Measurements from ENCODE around the gene CLIP3. TPM values are rescaled to one million over a fixed set of nuclear protein-coding genes. Genes with fewer than 3 reads are reported as not detected.

CLIP3 gene
- total RNA-seq, 2 experiments from 2014 or later = 0.75 to 1.4 TPM

GRCh38 chr19:36010402-36010801, 22.3 kb downstream of the CLIP3 start:
- no peak overlapping the region for H3K4me3 Mint-ChIP-seq
- H3K4me1 Mint-ChIP-seq = peaks cover 46% of the 10 kb centered on the region
- POLR2A ChIA-PET = no interaction called here
- CTCF ChIA-PET = interaction anchor here (0.7 kb wide), 1 partner anchor 19 kb away, joined by 3 read pairs; no protein-coding TSS in a partner anchor
- no peaks in the 10 kb centered on the region for H3K9me3 Mint-ChIP-seq
- H3K36me3 Mint-ChIP-seq (ENCODE audit: low read depth) = peaks cover 3% of the 10 kb centered on the region
- no peak overlapping the region for H3K27ac Mint-ChIP-seq
- no peaks in the 10 kb centered on the region for H3K27me3 Mint-ChIP-seq
- DNase-seq = no peak

- Mint-ChIP-seq H3K9me3 (no peaks in the 10 kb centered on the region), H3K4me1 (peaks cover 40% of the 10 kb centered on the region), H3K36me3 (ENCODE audit: low read depth) (peaks cover 3% of the 10 kb centered on the region), H3K27ac (peak overlapping the region; percentile 37), H3K4me3 (peak overlapping the region; percentile 50), H3K27me3 (no peaks in the 10 kb centered on the region)
- CTCF ChIA-PET = interaction anchor here (0.6 to 0.7 kb wide), 2 partner anchors 19 to 268 kb away, joined by 3 read pairs; no protein-coding TSS in a partner anchor
- POLR2A ChIA-PET = no interaction called here
- DNase-seq = no peak
These were observed 22.9 kb downstream of the CLIP3 start for GRCh38 chr19:36009633-36010379.

GRCh38 chr19:36009220-36009619, 23.5 kb downstream of the CLIP3 start:
- H3K27me3 Mint-ChIP-seq = no peaks in the 10 kb centered on the region
- ChIA-PET POLR2A (no interaction called here), CTCF (interaction anchor here (0.6 to 1.1 kb wide), 2 partner anchors 13 to 267 kb away, joined by 3 to 7 read pairs; no protein-coding TSS in a partner anchor)
- DNase-seq = peak; percentile 44
- no peaks in the 10 kb centered on the region for H3K9me3 Mint-ChIP-seq
- H3K36me3 Mint-ChIP-seq (ENCODE audit: low read depth) = peaks cover 3% of the 10 kb centered on the region
- H3K4me3 Mint-ChIP-seq = peak overlapping the region; percentile 50
- H3K4me1 Mint-ChIP-seq = peaks cover 34% of the 10 kb centered on the region
- H3K27ac Mint-ChIP-seq = peak overlapping the region; percentile 37

- Mint-ChIP-seq H3K27ac (peak within 1 kb of the TSS; percentile 79), H3K27me3 (no peaks in the 10 kb centered on the region), H3K4me3 (peak within 1 kb of the TSS; percentile 50), H3K9me3 (no peaks in the 10 kb centered on the region), H3K4me1 (peaks cover 27% of the 10 kb centered on the region), H3K36me3 (ENCODE audit: low read depth) (peaks cover 2% of the 10 kb centered on the region)
- POLR2A ChIA-PET = no interaction called here
- DNase-seq = no peak
- CTCF ChIA-PET = interaction anchor here (0.5 to 1.1 kb wide), 5 partner anchors 9 to 773 kb away, joined by 3 to 7 read pairs (median 4); no protein-coding TSS in a partner anchor
These were observed 24.2 kb downstream of the CLIP3 start, which contains the start of gene SYNE4 for GRCh38 chr19:36008336-36008978. Gene SYNE4, minus strand, starts transcription at chr19:36008813. Its CDS starts 132 bp downstream, at chr19:36008681.

GRCh38 chr19:36006955-36007354, 25.7 kb downstream of the CLIP3 start:
- Mint-ChIP-seq H3K4me3 (no peak overlapping the region), H3K36me3 (ENCODE audit: low read depth) (peaks cover 2% of the 10 kb centered on the region), H3K9me3 (no peaks in the 10 kb centered on the region), H3K27ac (no peak overlapping the region), H3K4me1 (peaks cover 19% of the 10 kb centered on the region), H3K27me3 (no peaks in the 10 kb centered on the region)
- ChIA-PET POLR2A (no interaction called here), CTCF (interaction anchor here (1.1 kb wide), 1 partner anchor 14 kb away, joined by 3 read pairs; no protein-coding TSS in a partner anchor)
- no peak for DNase-seq

- POLR2A ChIA-PET = no interaction called here
- H3K36me3 Mint-ChIP-seq (ENCODE audit: low read depth) = peaks cover 4% of the 10 kb centered on the region
- no peak overlapping the region for H3K27ac Mint-ChIP-seq
- H3K4me1 Mint-ChIP-seq = peaks cover 3% of the 10 kb centered on the region
- DNase-seq = no peak
- CTCF ChIA-PET = interaction anchor here (1.2 kb wide), 1 partner anchor 10 kb away, joined by 3 read pairs; no protein-coding TSS in a partner anchor
- H3K4me3 Mint-ChIP-seq = no peak overlapping the region
- H3K9me3 Mint-ChIP-seq = no peaks in the 10 kb centered on the region
- no peaks in the 10 kb centered on the region for H3K27me3 Mint-ChIP-seq
These were observed 29.4 kb downstream of the CLIP3 start for GRCh38 chr19:36003284-36003683.

- H3K4me1 Mint-ChIP-seq = peaks cover 13% of the 10 kb centered on the region
- no peaks in the 10 kb centered on the region for H3K9me3 Mint-ChIP-seq
- POLR2A ChIA-PET = no interaction called here
- CTCF ChIA-PET = interaction anchor here (0.6 kb wide), 2 partner anchors 31 to 39 kb away, joined by 3 to 4 read pairs; partner anchors contain the start of gene CLIP3
- no peak overlapping the region for H3K4me3 Mint-ChIP-seq
- H3K27me3 Mint-ChIP-seq = no peaks in the 10 kb centered on the region
- peaks cover 12% of the 10 kb centered on the region for H3K36me3 Mint-ChIP-seq (ENCODE audit: low read depth)
- DNase-seq = no peak
- H3K27ac Mint-ChIP-seq = no peak overlapping the region
These were observed 31.1 kb downstream of the CLIP3 start for GRCh38 chr19:36001605-36002004.

- Mint-ChIP-seq H3K27ac (no peak overlapping the region), H3K4me3 (peak overlapping the region; percentile 90), H3K27me3 (no peaks in the 10 kb centered on the region), H3K36me3 (ENCODE audit: low read depth) (peaks cover 21% of the 10 kb centered on the region), H3K4me1 (peaks cover 32% of the 10 kb centered on the region), H3K9me3 (no peaks in the 10 kb centered on the region)
- DNase-seq = no peak
- POLR2A ChIA-PET = no interaction called here
- CTCF ChIA-PET = interaction anchor here (1.7 to 2.1 kb wide), 2 partner anchors 9 to 12 kb away, joined by 4 to 7 read pairs; partner anchors contain the start of gene SYNE4
These were observed 35.9 kb downstream of the CLIP3 start for GRCh38 chr19:35996777-35997176.

GRCh38 chr19:35995048-35995993, 37.4 kb downstream of the CLIP3 start, which contains the start of gene SDHAF1:
Gene SDHAF1, plus strand, starts transcription at chr19:35995188. Its CDS starts 87 bp downstream, at chr19:35995275.
- ChIA-PET POLR2A (interaction anchor here (0.5 to 0.6 kb wide), 2 partner anchors 14 to 54 kb away, joined by 3 read pairs; no protein-coding TSS in a partner anchor), CTCF (interaction anchor here (1.0 to 2.1 kb wide), 2 partner anchors 13 to 63 kb away, joined by 3 to 7 read pairs; partner anchors contain the start of gene SYNE4)
- H3K4me3 Mint-ChIP-seq = peak within 1 kb of the TSS; percentile 90
- H3K4me1 Mint-ChIP-seq = peaks cover 32% of the 10 kb centered on the region
- no peaks in the 10 kb centered on the region for H3K27me3 Mint-ChIP-seq
- DNase-seq = peak; percentile 96
- H3K36me3 Mint-ChIP-seq (ENCODE audit: low read depth) = peaks cover 19% of the 10 kb centered on the region
- H3K9me3 Mint-ChIP-seq = no peaks in the 10 kb centered on the region
- peak within 1 kb of the TSS; percentile 94 for H3K27ac Mint-ChIP-seq

- ChIA-PET CTCF (interaction anchor here (0.5 to 1.6 kb wide), 4 partner anchors 13 to 1294 kb away, joined by 3 to 4 read pairs (median 4); no protein-coding TSS in a partner anchor), POLR2A (no interaction called here)
- Mint-ChIP-seq H3K27me3 (no peaks in the 10 kb centered on the region), H3K9me3 (no peaks in the 10 kb centered on the region), H3K4me3 (peak overlapping the region; percentile 51), H3K27ac (peak overlapping the region; percentile 78), H3K36me3 (ENCODE audit: low read depth) (peaks cover 17% of the 10 kb centered on the region), H3K4me1 (peaks cover 29% of the 10 kb centered on the region)
- no peak for DNase-seq
These were observed 38.6 kb downstream of the CLIP3 start for GRCh38 chr19:35993923-35994598.

- Mint-ChIP-seq H3K27me3 (peaks cover 6% of the 10 kb centered on the region), H3K4me3 (no peak overlapping the region), H3K4me1 (peaks cover 29% of the 10 kb centered on the region), H3K36me3 (ENCODE audit: low read depth) (peaks cover 17% of the 10 kb centered on the region), H3K27ac (no peak overlapping the region), H3K9me3 (peaks cover 3% of the 10 kb centered on the region)
- ChIA-PET POLR2A (no interaction called here), CTCF (interaction anchor here (0.8 to 1.6 kb wide), 5 partner anchors 10 to 19 kb away, joined by 3 to 4 read pairs (median 3); no protein-coding TSS in a partner anchor)
- DNase-seq = no peak
These were observed 39.5 kb downstream of the CLIP3 start for GRCh38 chr19:35992907-35993765.

All from activated CD4-positive, alpha-beta T cell treated with anti-CD3 and anti-CD28 coated beads, Interleukin-2, amount 10 ng/mL, durations not matched to agents 7 days and 5 days (primary cell).